GM23338 (cell line): ENCODE data around the gene ACAD10. TPM values are rescaled to one million over a fixed set of nuclear protein-coding genes. Genes with fewer than 3 reads are reported as not detected.
A peak's percentile ranks its signal among the peaks of the same experiment; 100 is the strongest.

Experiments
- ATAC-seq: fragments of 200-7000 bp; cut with Tn5 transposase; 3 replicates; pipeline ENCODE4 v1.9.1; 2020
- DNase-seq: peaks from one replicate; pipeline ENCODE4 v3.0.0-alpha.2; 2015; ENCODE audit warnings: low spot score
- H2AFZ ChIP-seq: fragments of 200-600 bp; sonication (generic); 2 replicates; pipeline ENCODE4 v1.8.0; 2016; ENCODE audit warnings: antibody characterized with exemption, mild to moderate bottlenecking, moderate library complexity
- H3F3A ChIP-seq: fragments of 200-600 bp; sonication (generic); replicated peaks from 2 replicates; pipeline ENCODE4 v1.8.0; 2017; ENCODE audit warnings: antibody characterized with exemption, mixed run types, low read depth
- H3K27ac ChIP-seq: fragments of 200-600 bp; sonication (generic); 2 replicates; pipeline ENCODE4 v1.6.1; 2016; ENCODE audit warnings: low read depth
- H3K27me3 ChIP-seq: fragments of 200-600 bp; sonication (generic); 2 replicates; pipeline ENCODE4 v1.8.0; 2016; ENCODE audit warnings: mild to moderate bottlenecking, mixed run types, moderate library complexity; ENCODE audit not compliant: insufficient read depth
- H3K36me3 ChIP-seq: fragments of 200-600 bp; sonication (generic); 2 replicates; pipeline ENCODE4 v1.8.0; 2016; ENCODE audit warnings: mild to moderate bottlenecking; ENCODE audit not compliant: insufficient read depth
- H3K4me1 ChIP-seq: fragments of 200-600 bp; sonication (generic); 2 replicates; pipeline ENCODE4 v1.8.0; 2016; ENCODE audit warnings: mild to moderate bottlenecking, moderate library complexity; ENCODE audit not compliant: insufficient read depth
- H3K4me2 ChIP-seq: fragments of 200-600 bp; sonication (generic); 2 replicates; pipeline ENCODE4 v1.7.1; 2017; ENCODE audit warnings: mixed run types
- H3K4me3 ChIP-seq: fragments of 200-600 bp; sonication (generic); 2 replicates; pipeline ENCODE4 v1.6.1; 2016; ENCODE audit warnings: mixed run types
- H3K79me2 ChIP-seq: fragments of 200-600 bp; sonication (generic); replicated peaks from 2 replicates; pipeline ENCODE4 v1.8.0; 2017; ENCODE audit warnings: mild to moderate bottlenecking; ENCODE audit not compliant: insufficient read depth
- H3K9me2 ChIP-seq: fragments of 200-600 bp; sonication (generic); 2 replicates; pipeline ENCODE4 v1.8.0; 2017; ENCODE audit not compliant: insufficient read depth
- H4K20me1 ChIP-seq: fragments of 200-600 bp; sonication (generic); replicated peaks from 2 replicates; pipeline ENCODE4 v1.8.0; 2017; ENCODE audit warnings: mild to moderate bottlenecking; ENCODE audit not compliant: insufficient read depth
- H3K27ac Mint-ChIP-seq: 2 replicates; pipeline ENCODE4 v1.8.0; 2020; ENCODE audit warnings: inconsistent platforms, mild to moderate bottlenecking, moderate library complexity, mixed read lengths
- H3K27me3 Mint-ChIP-seq: 3 replicates; pipeline ENCODE4 v1.8.0; 2022; ENCODE audit warnings: low read depth, mild to moderate bottlenecking, moderate library complexity, mixed read lengths, inconsistent platforms; ENCODE audit not compliant: insufficient read depth, poor library complexity
- H3K36me3 Mint-ChIP-seq: 3 replicates; pipeline ENCODE4 v1.8.0; 2021; ENCODE audit warnings: low read depth, mild to moderate bottlenecking, inconsistent platforms, moderate library complexity, mixed read lengths
- H3K4me1 Mint-ChIP-seq: 3 replicates; pipeline ENCODE4 v1.8.0; 2020; ENCODE audit warnings: mild to moderate bottlenecking, inconsistent platforms, mixed read lengths
- H3K4me3 Mint-ChIP-seq: 3 replicates; pipeline ENCODE4 v1.8.0; 2021; ENCODE audit warnings: moderate library complexity, mild to moderate bottlenecking, inconsistent platforms, mixed read lengths
- H3K9me3 Mint-ChIP-seq: 3 replicates; pipeline ENCODE4 v1.8.0; 2020; ENCODE audit warnings: moderate library complexity, mild to moderate bottlenecking, inconsistent platforms, mixed read lengths
- CREB1 ChIP-seq: fragments of 250-450 bp; sonication (Bioruptor Pico); IDR thresholded peaks from 2 replicates; pipeline ENCODE4 v1.5.0; 2020; ENCODE audit warnings: low read depth, mild to moderate bottlenecking, moderate library complexity
- EZH2 ChIP-seq: fragments of 200-600 bp; sonication (generic); IDR thresholded peaks from one replicate; pipeline ENCODE4 v1.8.0; 2017; ENCODE audit warnings: antibody characterized with exemption, mild to moderate bottlenecking, low read depth; ENCODE audit not compliant: unreplicated experiment
- EZH2phosphoT487 ChIP-seq: fragments of 200-600 bp; sonication (generic); IDR thresholded peaks from one replicate; pipeline ENCODE4 v1.8.1; 2018; ENCODE audit warnings: antibody characterized with exemption; ENCODE audit not compliant: unreplicated experiment
- JUNB ChIP-seq: IDR thresholded peaks from one replicate; pipeline ENCODE4 v1.6.1; 2016; ENCODE audit warnings: antibody characterized with exemption; ENCODE audit not compliant: unreplicated experiment
- NANOG ChIP-seq: IDR thresholded peaks from 2 replicates; pipeline ENCODE4 v1.6.1; 2016; ENCODE audit warnings: antibody characterized with exemption, borderline replicate concordance
- POLR2AphosphoS5 ChIP-seq: IDR thresholded peaks from 2 replicates; pipeline ENCODE4 v1.6.1; 2016; ENCODE audit warnings: antibody characterized with exemption, low read depth
- STAT1 ChIP-seq: IDR thresholded peaks from one replicate; pipeline ENCODE4 v1.6.1; 2016; ENCODE audit warnings: antibody characterized with exemption; ENCODE audit not compliant: unreplicated experiment
- ZNF114 ChIP-seq: fragments of 250-450 bp; sonication (Bioruptor Pico); IDR thresholded peaks from 2 replicates; pipeline ENCODE4 v1.5.0; 2020; ENCODE audit warnings: mild to moderate bottlenecking, moderate library complexity
- ZNF331 ChIP-seq: fragments of 250-450 bp; sonication (Bioruptor Pico); IDR thresholded peaks from 2 replicates; pipeline ENCODE4 v1.5.0; 2020; ENCODE audit warnings: low read depth, mild to moderate bottlenecking, moderate library complexity
- ZNF462 ChIP-seq: fragments of 250-450 bp; sonication (Bioruptor Pico); IDR thresholded peaks from 2 replicates; pipeline ENCODE4 v1.5.0; 2020; ENCODE audit warnings: mild to moderate bottlenecking, moderate library complexity
- polyA plus RNA-seq: library from polyadenylated mRNA; unstranded; fragments of >200 nt; fragmentation: Nextera tagmentation; extraction: Ambion mirVana; gene quantifications from 2 replicates; pipeline ENCODE4 v1.2.1, GENCODE V29; 2016
- total RNA-seq: library from RNA; depleted of rRNA; stranded (reverse); fragments of >200 nt; shearing (Covaris generic); gene quantifications from 2 replicates; pipeline ENCODE4 v1.2.3, GENCODE V29; 2014
- TF ChIP-seq, protein P1 (sequence below), 2 experiments: fragments of 200-600 bp in 1 of 2; sonication (generic) in 1 of 2; conservative IDR thresholded peaks; 2 replicates each; pipeline versions ENCODE4 v1.5.1 to v1.6.1; 2016 to 2017; ENCODE audit warnings: antibody characterized with exemption in 2 of 2, low read depth in 2 of 2, mild to moderate bottlenecking in 2 of 2, moderate library complexity in 1 of 2
- TF ChIP-seq, protein P2 (sequence below): IDR thresholded peaks from 2 replicates; pipeline ENCODE4 v1.6.1; 2016; ENCODE audit warnings: antibody characterized with exemption

The ACAD10 gene
- total and polyA plus RNA-seq, 2 experiments from 2014 or later: 16.3 to 23.1 TPM

DNA sequence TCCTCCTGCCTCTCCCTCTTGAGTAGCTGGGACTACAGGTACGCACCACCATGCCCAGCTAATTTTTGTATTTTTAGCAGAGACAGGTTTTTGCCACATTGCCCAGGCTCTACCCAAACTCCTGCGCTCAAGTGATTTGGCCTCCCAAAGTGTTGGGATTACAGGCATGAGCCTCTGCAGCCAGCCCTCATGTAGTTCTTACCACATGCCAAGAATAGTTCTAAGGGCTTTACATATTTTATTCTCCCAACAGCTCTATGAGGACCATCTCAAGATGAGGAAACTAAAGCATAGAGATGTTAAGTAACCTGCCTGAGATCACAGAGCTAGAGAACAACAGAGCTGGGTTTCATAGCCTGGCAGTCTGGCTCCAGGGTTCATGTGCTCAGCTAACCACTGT, 42.9 kb downstream of the ACAD10 start:
- no peaks in the 10 kb centered on the region for H3K36me3 ChIP-seq

More for the DNA sequence above, 42.9 kb downstream of the ACAD10 start:
- Histone ChIP-seq H3F3A (no peaks in the 10 kb centered on the region), H3K4me1 (no peaks in the 10 kb centered on the region), H3K27ac (0 out of 2 replicates have a peak overlapping the region, but pooled peaks have one; percentile 14), H4K20me1 (no peaks in the 10 kb centered on the region), H3K4me2 (no peak overlapping the region), H3K4me3 (no peak overlapping the region), H3K27me3 (no peaks in the 10 kb centered on the region), H3K79me2 (no peaks in the 10 kb centered on the region), H3K9me2 (peaks cover 4% of the 10 kb centered on the region; the same call in 1 of the 2 replicates), H2AFZ (no peak overlapping the region)
- H3K36me3 Mint-ChIP-seq: peaks cover 24% of the 10 kb centered on the region
- peaks cover 8% of the 10 kb centered on the region for H3K27me3 Mint-ChIP-seq
- peak; percentile 47; the same call in 2 of the 3 replicates for ATAC-seq
- H3K27ac Mint-ChIP-seq: no peak overlapping the region
- no peak overlapping the region for H3K4me3 Mint-ChIP-seq
- no peaks in the 10 kb centered on the region for H3K4me1 Mint-ChIP-seq
- H3K9me3 Mint-ChIP-seq: peaks cover 17% of the 10 kb centered on the region
- TF ChIP-seq, protein P1, sequence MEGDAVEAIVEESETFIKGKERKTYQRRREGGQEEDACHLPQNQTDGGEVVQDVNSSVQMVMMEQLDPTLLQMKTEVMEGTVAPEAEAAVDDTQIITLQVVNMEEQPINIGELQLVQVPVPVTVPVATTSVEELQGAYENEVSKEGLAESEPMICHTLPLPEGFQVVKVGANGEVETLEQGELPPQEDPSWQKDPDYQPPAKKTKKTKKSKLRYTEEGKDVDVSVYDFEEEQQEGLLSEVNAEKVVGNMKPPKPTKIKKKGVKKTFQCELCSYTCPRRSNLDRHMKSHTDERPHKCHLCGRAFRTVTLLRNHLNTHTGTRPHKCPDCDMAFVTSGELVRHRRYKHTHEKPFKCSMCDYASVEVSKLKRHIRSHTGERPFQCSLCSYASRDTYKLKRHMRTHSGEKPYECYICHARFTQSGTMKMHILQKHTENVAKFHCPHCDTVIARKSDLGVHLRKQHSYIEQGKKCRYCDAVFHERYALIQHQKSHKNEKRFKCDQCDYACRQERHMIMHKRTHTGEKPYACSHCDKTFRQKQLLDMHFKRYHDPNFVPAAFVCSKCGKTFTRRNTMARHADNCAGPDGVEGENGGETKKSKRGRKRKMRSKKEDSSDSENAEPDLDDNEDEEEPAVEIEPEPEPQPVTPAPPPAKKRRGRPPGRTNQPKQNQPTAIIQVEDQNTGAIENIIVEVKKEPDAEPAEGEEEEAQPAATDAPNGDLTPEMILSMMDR (conservative IDR thresholded peaks at IDR 0.05; ENCODE audit: low read depth in 2 of 2): no peak
- TF ChIP-seq POLR2AphosphoS5 (no peak), JUNB (no peak), CREB1 (CRISPR knock-in tag) (no peak), EZH2 (no peak), ZNF462 (CRISPR knock-in tag) (no peak), EZH2phosphoT487 (no peak), STAT1 (no peak), ZNF331 (CRISPR knock-in tag) (no peak), ZNF114 (no peak), NANOG (no peak)
- TF ChIP-seq, protein P2, sequence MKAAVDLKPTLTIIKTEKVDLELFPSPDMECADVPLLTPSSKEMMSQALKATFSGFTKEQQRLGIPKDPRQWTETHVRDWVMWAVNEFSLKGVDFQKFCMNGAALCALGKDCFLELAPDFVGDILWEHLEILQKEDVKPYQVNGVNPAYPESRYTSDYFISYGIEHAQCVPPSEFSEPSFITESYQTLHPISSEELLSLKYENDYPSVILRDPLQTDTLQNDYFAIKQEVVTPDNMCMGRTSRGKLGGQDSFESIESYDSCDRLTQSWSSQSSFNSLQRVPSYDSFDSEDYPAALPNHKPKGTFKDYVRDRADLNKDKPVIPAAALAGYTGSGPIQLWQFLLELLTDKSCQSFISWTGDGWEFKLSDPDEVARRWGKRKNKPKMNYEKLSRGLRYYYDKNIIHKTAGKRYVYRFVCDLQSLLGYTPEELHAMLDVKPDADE: no peak
- no peak for DNase-seq
